GM12865 (cell line): ENCODE measurements around the gene MVP.
"Not testable (repeated sequence)": the region's sequence is repeated elsewhere in the genome, so short reads cannot be mapped to it uniquely, and the experiment has no call there.

Source experiments
- DNase-seq: peaks from one replicate; pipeline ENCODE4 v3.0.0; 2010; ENCODE audit warnings: low read depth
- H3K4me3 ChIP-seq: 2 replicates; pipeline ENCODE4 v1.5.1; 2011; ENCODE audit warnings: mild to moderate bottlenecking, low read depth, low read length, control low read depth
- TF ChIP-seq, protein P1 (sequence below): IDR thresholded peaks from 2 replicates; pipeline ENCODE4 v1.5.1; 2011; ENCODE audit warnings: low read length, control low read depth, low read depth, inconsistent platforms; ENCODE audit not compliant: insufficient read depth; ENCODE audit errors: missing control alignments

Gene MVP

DNA sequence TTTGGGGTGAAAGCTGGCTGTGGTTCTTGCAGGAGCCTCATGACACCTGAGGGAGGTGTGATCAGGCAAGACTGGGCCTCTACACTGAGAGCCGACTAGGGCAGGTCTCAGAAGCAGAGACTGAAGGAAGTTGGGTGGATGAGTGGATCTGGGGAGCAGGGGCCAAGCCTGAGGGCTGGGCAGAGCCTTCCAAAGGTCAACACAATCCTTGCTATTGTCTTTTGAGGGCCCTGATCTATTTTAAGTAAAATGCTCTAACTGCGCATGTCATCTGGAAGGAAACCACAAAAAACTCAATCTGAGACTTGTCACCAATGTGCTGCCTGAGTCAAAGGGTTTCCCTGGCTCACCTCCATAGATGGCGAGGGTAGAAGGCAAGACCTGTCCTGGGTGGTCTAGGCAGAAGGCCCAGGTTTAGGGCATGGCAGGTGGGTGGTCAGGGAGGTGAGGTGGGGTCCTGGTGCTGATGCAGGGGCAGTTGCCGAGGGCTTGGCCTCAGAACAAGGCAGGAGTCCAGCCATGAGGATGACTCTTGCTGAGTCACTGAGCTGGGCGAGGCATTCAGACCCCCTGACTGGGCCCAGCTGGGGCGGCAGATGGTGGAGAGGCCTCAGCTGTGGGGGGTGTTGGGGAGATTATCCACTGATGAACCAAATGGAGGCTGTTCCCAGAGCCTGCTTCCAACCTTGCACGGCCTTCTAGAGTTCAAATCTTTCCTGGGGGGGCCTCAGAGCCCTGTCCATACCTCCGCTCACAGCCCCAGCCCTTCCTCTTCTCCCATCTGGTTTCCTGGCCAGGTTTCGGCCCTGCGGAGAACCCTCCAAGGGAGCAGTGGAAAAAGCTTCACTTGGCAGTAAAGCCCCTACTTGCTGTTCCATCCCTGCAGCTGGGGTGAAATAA, 5.1 kb downstream of the MVP start:
- no peak overlapping the region for H3K4me3 ChIP-seq
- DNase-seq, result peak; percentile 77
- TF ChIP-seq, protein P1, sequence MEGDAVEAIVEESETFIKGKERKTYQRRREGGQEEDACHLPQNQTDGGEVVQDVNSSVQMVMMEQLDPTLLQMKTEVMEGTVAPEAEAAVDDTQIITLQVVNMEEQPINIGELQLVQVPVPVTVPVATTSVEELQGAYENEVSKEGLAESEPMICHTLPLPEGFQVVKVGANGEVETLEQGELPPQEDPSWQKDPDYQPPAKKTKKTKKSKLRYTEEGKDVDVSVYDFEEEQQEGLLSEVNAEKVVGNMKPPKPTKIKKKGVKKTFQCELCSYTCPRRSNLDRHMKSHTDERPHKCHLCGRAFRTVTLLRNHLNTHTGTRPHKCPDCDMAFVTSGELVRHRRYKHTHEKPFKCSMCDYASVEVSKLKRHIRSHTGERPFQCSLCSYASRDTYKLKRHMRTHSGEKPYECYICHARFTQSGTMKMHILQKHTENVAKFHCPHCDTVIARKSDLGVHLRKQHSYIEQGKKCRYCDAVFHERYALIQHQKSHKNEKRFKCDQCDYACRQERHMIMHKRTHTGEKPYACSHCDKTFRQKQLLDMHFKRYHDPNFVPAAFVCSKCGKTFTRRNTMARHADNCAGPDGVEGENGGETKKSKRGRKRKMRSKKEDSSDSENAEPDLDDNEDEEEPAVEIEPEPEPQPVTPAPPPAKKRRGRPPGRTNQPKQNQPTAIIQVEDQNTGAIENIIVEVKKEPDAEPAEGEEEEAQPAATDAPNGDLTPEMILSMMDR, result no peak

DNA sequence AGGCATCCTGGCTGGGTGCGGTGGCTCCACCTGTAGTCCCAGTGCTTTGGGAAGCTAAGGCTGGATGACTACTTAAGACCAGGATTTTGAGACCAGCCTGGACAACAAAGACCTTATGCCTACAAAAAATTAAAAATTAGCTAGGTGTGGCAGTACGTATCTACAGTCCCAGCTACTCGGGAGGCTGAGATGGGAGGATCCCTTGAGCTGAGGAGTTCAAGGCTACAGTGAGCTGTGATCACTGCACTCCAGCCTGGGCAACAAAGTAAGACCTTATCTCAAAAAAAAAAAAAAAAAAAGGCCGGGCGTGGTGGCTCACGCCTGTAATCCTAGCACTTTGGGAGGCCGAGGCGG, 6.1 kb downstream of the MVP start:
- TF ChIP-seq, protein P1, result no peak
- H3K4me3 ChIP-seq, result no peak overlapping the region
- DNase-seq, result no peak

DNA sequence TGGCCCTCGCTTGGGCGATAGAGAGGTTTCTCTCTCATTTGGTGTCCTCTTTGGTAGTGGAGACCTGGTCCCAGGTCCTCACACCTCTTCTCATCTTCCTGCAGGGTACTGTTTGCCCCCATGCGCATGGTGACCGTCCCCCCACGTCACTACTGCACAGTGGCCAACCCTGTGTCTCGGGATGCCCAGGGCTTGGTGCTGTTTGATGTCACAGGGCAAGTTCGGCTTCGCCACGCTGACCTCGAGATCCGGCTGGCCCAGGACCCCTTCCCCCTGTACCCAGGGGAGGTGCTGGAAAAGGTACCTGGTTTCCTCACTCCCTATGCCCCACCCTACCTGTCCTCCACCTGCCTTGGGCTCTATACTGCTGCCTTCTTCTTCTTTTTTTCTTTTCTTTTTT, 10.5 kb downstream of the MVP start:
- H3K4me3 ChIP-seq, result no peak overlapping the region
- no peak for DNase-seq
- TF ChIP-seq, protein P1, result no peak

DNA sequence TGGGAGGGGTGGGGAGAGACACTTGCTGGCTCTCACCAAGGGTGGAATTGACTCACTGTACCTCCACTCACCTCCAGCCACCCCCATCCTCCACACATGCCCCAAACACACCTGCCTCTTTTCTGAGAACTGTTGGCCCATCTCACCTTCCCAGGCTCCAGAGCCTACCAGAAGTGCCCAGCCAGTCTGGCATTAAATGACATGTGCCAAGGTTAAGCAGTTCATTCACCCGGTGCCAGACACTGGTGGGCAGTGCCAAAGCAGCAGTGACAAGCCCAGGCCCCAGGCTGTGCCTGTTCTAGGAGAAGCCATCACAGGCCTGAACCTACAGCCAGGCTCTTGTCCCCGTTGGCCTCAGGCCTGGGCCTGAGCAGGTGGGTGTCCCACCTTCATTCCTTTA, 11.2 kb downstream of the MVP start:
- H3K4me3 ChIP-seq, result no peak overlapping the region
- TF ChIP-seq, protein P1, result no peak
- no peak for DNase-seq

DNA sequence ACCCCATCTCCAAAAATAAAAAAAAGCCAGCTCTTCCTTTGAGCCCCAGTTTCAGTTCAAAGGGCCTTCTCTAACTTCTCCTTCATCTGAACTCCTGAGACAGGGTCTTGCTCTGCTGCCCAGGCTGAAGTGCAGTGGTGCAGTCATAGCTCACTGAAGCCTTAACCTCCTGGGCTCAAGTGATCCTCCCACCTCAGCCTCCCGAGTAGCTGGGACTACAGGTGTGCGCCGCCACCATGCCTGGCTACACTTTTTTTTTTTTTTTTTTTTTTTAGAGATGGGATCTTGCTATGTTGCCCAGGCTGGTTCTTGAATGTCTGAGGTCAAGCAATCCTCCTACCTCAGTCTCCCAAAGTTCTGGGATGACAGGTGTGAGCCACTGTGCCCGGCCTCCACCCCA, 13.0 kb downstream of the MVP start:
- not testable (repeated sequence) for DNase-seq, H3K4me3 ChIP-seq

DNA sequence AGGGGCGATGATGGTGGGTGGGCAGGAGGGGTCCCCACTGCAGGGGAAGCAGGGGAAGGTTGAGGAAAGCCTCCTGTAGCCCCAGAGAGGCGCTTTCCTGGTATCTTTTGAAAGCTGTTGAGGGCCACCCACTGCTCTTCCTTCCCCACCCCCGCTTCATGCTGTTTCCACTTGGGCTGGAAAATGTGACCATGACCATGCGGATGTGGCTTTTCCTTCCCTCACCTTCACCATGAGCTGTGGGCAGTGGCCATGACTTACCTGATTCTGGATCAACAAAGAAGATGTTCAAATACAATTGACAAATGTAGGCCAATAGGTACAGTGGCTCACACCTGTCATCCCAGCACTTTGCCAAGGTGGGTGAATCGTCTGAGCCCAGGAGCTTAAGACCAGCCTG, 13.8 kb downstream of the MVP start:
- TF ChIP-seq, protein P1, result no peak
- no peak for DNase-seq
- H3K4me3 ChIP-seq, result no peak overlapping the region

DNA sequence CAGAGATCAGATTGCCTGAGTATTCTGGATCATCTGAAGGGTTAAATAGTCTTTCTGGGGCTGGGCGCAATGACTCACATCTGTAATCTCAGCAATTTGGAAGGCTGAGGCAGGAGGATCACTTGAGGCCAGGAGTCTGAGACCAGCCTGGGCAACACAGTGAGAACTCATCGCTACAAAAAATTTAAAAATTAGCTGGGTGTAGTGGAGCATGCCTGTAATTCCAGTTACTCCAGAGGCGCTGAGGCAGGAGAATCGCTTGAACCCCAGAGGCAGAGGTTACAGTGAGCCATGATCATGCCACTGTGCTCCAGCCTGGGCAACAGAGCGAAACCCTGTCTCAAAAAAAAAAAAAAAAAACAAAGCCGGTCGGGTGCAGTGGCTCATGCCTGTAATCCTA, 15.7 kb downstream of the MVP start:
- TF ChIP-seq, protein P1, result no peak
- H3K4me3 ChIP-seq, result no peak overlapping the region
- no peak for DNase-seq
